B cell (primary cell): ENCODE data around the gene SEMA4A. TPM values are rescaled to one million over a fixed set of nuclear protein-coding genes. Genes with fewer than 3 reads are reported as not detected.

Experiments used
- ATAC-seq: fragments of 200-7000 bp; cut with Tn5 transposase; one replicate; pipeline ENCODE4 v1.10.0; 2021; ENCODE audit warnings: low read depth, mild to moderate bottlenecking, moderate number of reproducible peaks, moderate library complexity
- CTCF ChIA-PET: fragments of 350-600 bp; sonication (Branson Sonifier 250); formaldehyde crosslinking; loops from one replicate; lab custom pipeline; 2021; ENCODE audit warnings: antibody characterized with exemption, inconsistent platforms; lab: Charles Lee
- POLR2A ChIA-PET: fragments of 350-600 bp; sonication (Branson Sonifier 250); formaldehyde crosslinking; loops from one replicate; lab custom pipeline; 2021; ENCODE audit warnings: antibody characterized with exemption; lab: Charles Lee
- DNase-seq: peaks from one replicate; pipeline ENCODE4 v3.0.0; 2013
- H2AFZ ChIP-seq: 2 replicates; pipeline ENCODE4 v1.6.1; 2012; ENCODE audit warnings: mild to moderate bottlenecking, low read depth, low read length; ENCODE audit not compliant: insufficient read depth, poor library complexity, severe bottlenecking
- H3K27ac ChIP-seq, 2 donors: 1 replicate in 1 of 2; 2 replicates in 1 of 2; pipeline ENCODE4 v1.5.1; 2012 to 2013; ENCODE audit warnings: low read length in 2 of 2, mild to moderate bottlenecking in 2 of 2, moderate library complexity in 1 of 2
- H3K27me3 ChIP-seq, 4 experiments: fragments of 200-600 bp in 1 of 4; sonication (generic) in 1 of 4; replicated peaks in 1 of 4; 1 replicate in 2 of 4; 2 replicates in 2 of 4; pipeline versions ENCODE4 v1.6.1 to v1.7.0; 2013 to 2016; ENCODE audit warnings: low read length in 3 of 4, mild to moderate bottlenecking in 2 of 4, mixed read lengths in 1 of 4, moderate library complexity in 1 of 4; ENCODE audit not compliant: insufficient read depth in 4 of 4, control insufficient read depth in 3 of 4; ENCODE audit errors: control extremely low read depth in 1 of 4
- H3K36me3 ChIP-seq, 2 experiments: replicated peaks in 1 of 2; 1 replicate in 1 of 2; 2 replicates in 1 of 2; pipeline versions ENCODE4 v1.6.1 to v1.7.1; 2013; ENCODE audit warnings: low read length in 1 of 2; ENCODE audit not compliant: insufficient read depth in 2 of 2, control insufficient read depth in 1 of 2; ENCODE audit errors: control extremely low read depth in 1 of 2, extremely low read depth in 1 of 2
- H3K4me1 ChIP-seq, 2 donors: fragments of 200-600 bp in 1 of 2; sonication (generic) in 1 of 2; 1 replicate in 1 of 2; 2 replicates in 1 of 2; pipeline versions ENCODE4 v1.5.1 to v1.6.1; 2013 to 2017; ENCODE audit warnings: low read length in 2 of 2; ENCODE audit not compliant: control insufficient read depth in 2 of 2, insufficient read depth in 2 of 2
- H3K4me2 ChIP-seq: replicated peaks from 2 replicates; pipeline ENCODE3; 2012; ENCODE audit warnings: mild to moderate bottlenecking, low read depth, low read length; ENCODE audit not compliant: poor library complexity, severe bottlenecking
- H3K4me3 ChIP-seq, 5 experiments: fragments of 200-600 bp in 1 of 5; sonication (generic) in 1 of 5; 1 replicate in 3 of 5; 2 replicates in 2 of 5; pipeline versions ENCODE4 v1.5.1 to v1.7.0; 2011 to 2016; ENCODE audit warnings: low read length in 4 of 5, mild to moderate bottlenecking in 4 of 5, low read depth in 2 of 5, control low read depth in 1 of 5, moderate library complexity in 1 of 5; ENCODE audit not compliant: insufficient read depth in 1 of 5; ENCODE audit errors: control extremely low read depth in 1 of 5, extremely low read depth in 1 of 5
- H3K79me2 ChIP-seq: fragments of 200-600 bp; sonication (generic); one replicate; pipeline ENCODE4 v1.6.0; 2016; ENCODE audit warnings: low read length; ENCODE audit not compliant: control insufficient read depth, insufficient read depth
- H3K9ac ChIP-seq: fragments of 200-600 bp; sonication (generic); 2 replicates; pipeline ENCODE4 v1.6.1; 2017; ENCODE audit warnings: mild to moderate bottlenecking, low read length, moderate library complexity
- H3K9me3 ChIP-seq, 3 donors: one replicate each; pipeline versions ENCODE4 v1.6.1 to v1.7.1; 2013; ENCODE audit warnings: low read length in 2 of 3; ENCODE audit not compliant: control insufficient read depth in 2 of 3, insufficient read depth in 1 of 3; ENCODE audit errors: control extremely low read depth in 1 of 3
- H4K20me1 ChIP-seq: 2 replicates; pipeline ENCODE4 v1.6.0; 2012; ENCODE audit warnings: mild to moderate bottlenecking, low read length; ENCODE audit not compliant: insufficient read depth, control insufficient read depth, poor library complexity, severe bottlenecking
- H3K27ac Mint-ChIP-seq: one replicate; pipeline ENCODE4 v1.8.0; 2021; ENCODE audit warnings: mixed read lengths
- H3K27me3 Mint-ChIP-seq: one replicate; pipeline ENCODE4 v1.8.0; 2021; ENCODE audit warnings: mixed read lengths
- H3K4me1 Mint-ChIP-seq: one replicate; pipeline ENCODE4 v1.8.0; 2021; ENCODE audit warnings: mixed read lengths
- H3K4me3 Mint-ChIP-seq: one replicate; pipeline ENCODE4 v1.8.0; 2021; ENCODE audit warnings: mixed read lengths
- H3K9me3 Mint-ChIP-seq: one replicate; pipeline ENCODE4 v1.8.0; 2022; ENCODE audit warnings: mixed read lengths; ENCODE audit not compliant: insufficient read depth
- CTCF ChIP-seq: fragments of 200-600 bp; IDR thresholded peaks from one replicate; pipeline ENCODE4 v1.8.0; 2022; ENCODE audit warnings: antibody characterized with exemption, mild to moderate bottlenecking
- EZH2 ChIP-seq: IDR thresholded peaks from 2 replicates; pipeline ENCODE4 v1.6.1; 2012; ENCODE audit warnings: borderline replicate concordance, low read depth, mild to moderate bottlenecking, moderate library complexity, low read length; ENCODE audit not compliant: insufficient read depth, poor library complexity, severe bottlenecking
- WGBS: methylation state at CpG from one replicate; pipeline ENCODE4 v1.1.5; 2013; ENCODE audit warnings: missing lambda C conversion rate; ENCODE audit not compliant: insufficient coverage; 5-methylcytosine and 5-hydroxymethylcytosine counted together
- intact Hi-C: fragments of 100-400 bp; cut with micrococcal nuclease; formaldehyde crosslinking; loops from one replicate; pipeline ENCODE4 v1.10.0; 2022
- polyA plus RNA-seq: library from polyadenylated mRNA; depleted of rRNA; stranded (reverse); fragments of >200 nt; gene quantifications from 2 replicates; pipeline ENCODE4 v1.2.3, GENCODE V29; 2012
- total RNA-seq, 2 donors: library from RNA; stranded (reverse); fragments of 120-200 nt in 1 of 2; gene quantifications; 1 replicate in 1 of 2; 2 replicates in 1 of 2; pipeline versions ENCODE4 v1.2.3 to v1.2.4, GENCODE V29; 2013 to 2022

Gene SEMA4A
- total and polyA plus RNA-seq, 2 donors (not counting 1 experiment from before 2014, with no cell fraction given) = 9.2 to 15.5 TPM

GRCh38 chr1:156162430-156163037 lies 9.1 kb downstream of the SEMA4A start:
- Mint-ChIP-seq H3K27ac (no peak overlapping the region), H3K4me1 (peaks cover 40% of the 10 kb centered on the region), H3K4me3 (no peak overlapping the region), H3K27me3 (peaks cover 23% of the 10 kb centered on the region), H3K9me3 (no peaks in the 10 kb centered on the region)
- DNase-seq (no peak), ATAC-seq (no peak)
- Histone ChIP-seq H3K79me2 (peaks cover 1% of the 10 kb centered on the region), H3K9me3 (no peaks in the 10 kb centered on the region), H3K4me2 (no peak overlapping the region), H3K4me3 (no peak overlapping the region), H3K27ac (no peak overlapping the region), H4K20me1 (no peaks in the 10 kb centered on the region), H2AFZ (no peak overlapping the region), H3K36me3 (no peaks in the 10 kb centered on the region), H3K9ac (no peak overlapping the region), H3K4me1 (peaks cover 27 to 37% of the 10 kb centered on the region in 2 donors), H3K27me3 (peaks cover 0 to 17% (median 7%) of the 10 kb centered on the region in 4 experiments)
- no peak for TF ChIP-seq CTCF
- TF ChIP-seq EZH2 = no peak
- CTCF ChIA-PET = interaction anchor here (0.9 to 4.0 kb wide), 3 partner anchors 9 to 63 kb away, joined by 3 to 17 read pairs (median 6); partner anchors contain the start of gene SEMA4A
- intact Hi-C loops = no loop called here
- 94% methylated on average over 4 of the region's 5 CpGs for WGBS
- POLR2A ChIA-PET = no interaction called here

GRCh38 chr1:156163712-156164111 lies 10.3 kb downstream of the SEMA4A start:
- TF ChIP-seq EZH2 (no peak), CTCF (no peak)

More at GRCh38 chr1:156163712-156164111, 10.3 kb downstream of the SEMA4A start:
- H3K4me3 ChIP-seq = no peak overlapping the region
- Mint-ChIP-seq H3K4me3 (no peak overlapping the region), H3K27ac (no peak overlapping the region), H3K27me3 (peaks cover 14% of the 10 kb centered on the region), H3K4me1 (peaks cover 28% of the 10 kb centered on the region), H3K9me3 (no peaks in the 10 kb centered on the region)
- no peak overlapping the region for H3K4me2 ChIP-seq
- ChIA-PET CTCF (interaction anchor here (0.8 to 2.4 kb wide), 7 partner anchors 10 to 64 kb away, joined by 3 to 8 read pairs (median 4); partner anchors contain the start of gene SEMA4A), POLR2A (interaction anchor here (0.7 kb wide), 2 partner anchors 37 to 117 kb away, joined by 5 to 6 read pairs; no protein-coding TSS in a partner anchor)
- no peaks in the 10 kb centered on the region for H3K79me2 ChIP-seq
- no peak overlapping the region for H2AFZ ChIP-seq
- no peaks in the 10 kb centered on the region for H3K9me3 ChIP-seq
- no CpG with 5 or more reads among the region's 1 CpG for WGBS
- H4K20me1 ChIP-seq = no peaks in the 10 kb centered on the region
- no peak for ATAC-seq
- no peak for DNase-seq
- no peaks in the 10 kb centered on the region for H3K36me3 ChIP-seq
- no peak overlapping the region for H3K9ac ChIP-seq
- peaks cover 0 to 17% (median 6%) of the 10 kb centered on the region in 4 experiments for H3K27me3 ChIP-seq
- intact Hi-C loops = no loop called here
- no peak overlapping the region for H3K27ac ChIP-seq
- peaks cover 15 to 26% of the 10 kb centered on the region in 2 donors for H3K4me1 ChIP-seq
